H1 (cell line): ENCODE data around the gene TLX1. TPM values are rescaled to one million over a fixed set of nuclear protein-coding genes. Genes with fewer than 3 reads are reported as not detected.

ENCODE experiments used
- CTCF ChIA-PET: fragments of 300-600 bp; sonication (Branson Sonifier 250); formaldehyde crosslinking; loops from one replicate; lab custom pipeline; 2021; ENCODE audit not compliant: partially characterized antibody; lab: Charles Lee
- POLR2A ChIA-PET: fragments of 300-600 bp; sonication (Branson Sonifier 250); formaldehyde crosslinking; loops from one replicate; lab custom pipeline; 2021; ENCODE audit warnings: inconsistent platforms; ENCODE audit not compliant: partially characterized antibody; lab: Charles Lee
- DNase-seq, 2 experiments: peaks; one replicate each; pipeline versions ENCODE4 v3.0.0 to v3.0.0-alpha.2; 2010 to 2022; ENCODE audit warnings: low spot score in 2 of 2, low read depth in 1 of 2, mixed read lengths in 1 of 2
- FAIRE-seq: peaks from 2 replicates; lab custom pipeline; 2011; peaks lifted over from hg19 to GRCh38; lab: Jason Lieb, UNC
- H2AFZ ChIP-seq: 2 replicates; pipeline ENCODE4 v1.8.1; 2012; ENCODE audit warnings: low read length, inconsistent platforms
- H2AK5ac ChIP-seq: 2 replicates; pipeline ENCODE4 v1.6.1; 2013; ENCODE audit warnings: low read depth, low read length
- H2BK120ac ChIP-seq: replicated peaks from 2 replicates; pipeline ENCODE3; 2013; ENCODE audit warnings: low read depth, low read length, inconsistent platforms
- H2BK12ac ChIP-seq: 2 replicates; pipeline ENCODE4 v1.6.1; 2013; ENCODE audit warnings: low read depth, low read length
- H2BK15ac ChIP-seq: 2 replicates; pipeline ENCODE4 v1.6.1; 2013; ENCODE audit warnings: low read length
- H2BK20ac ChIP-seq: 2 replicates; pipeline ENCODE4 v1.6.1; 2013; ENCODE audit warnings: low read length
- H2BK5ac ChIP-seq: 2 replicates; pipeline ENCODE4 v1.6.1; 2013; ENCODE audit warnings: low read depth, low read length
- H3K14ac ChIP-seq: 2 replicates; pipeline ENCODE4 v1.6.1; 2013; ENCODE audit warnings: inconsistent platforms; ENCODE audit not compliant: insufficient read length
- H3K18ac ChIP-seq: 2 replicates; pipeline ENCODE4 v1.6.1; 2013; ENCODE audit warnings: low read length; ENCODE audit errors: extremely low read depth
- H3K23ac ChIP-seq: 2 replicates; pipeline ENCODE4 v1.6.1; 2013; ENCODE audit warnings: inconsistent platforms; ENCODE audit not compliant: insufficient read length
- H3K23me2 ChIP-seq: 2 replicates; pipeline ENCODE4 v1.6.1; 2013; ENCODE audit warnings: low read depth, low read length
- H3K27ac ChIP-seq: 2 replicates; pipeline ENCODE4 v1.6.1; 2011; ENCODE audit warnings: low read depth, low read length, inconsistent platforms
- H3K27me3 ChIP-seq, 4 experiments: replicated peaks in 1 of 4; 1 replicate in 1 of 4; 2 replicates in 3 of 4; pipeline versions ENCODE4 v1.6.1 to v1.8.1; 2011 to 2013; ENCODE audit warnings: low read length in 3 of 4, mild to moderate bottlenecking in 3 of 4, inconsistent platforms in 2 of 4, mixed read lengths in 2 of 4, moderate library complexity in 1 of 4; ENCODE audit not compliant: control insufficient read depth in 3 of 4, insufficient read depth in 3 of 4; ENCODE audit errors: extremely low read depth in 1 of 4
- H3K36me3 ChIP-seq, 4 experiments: 2 replicates each; pipeline versions ENCODE4 v1.6.1 to v1.8.1; 2011 to 2013; ENCODE audit warnings: mild to moderate bottlenecking in 4 of 4, low read length in 3 of 4, moderate library complexity in 2 of 4, control low read depth in 1 of 4, inconsistent platforms in 1 of 4; ENCODE audit not compliant: insufficient read depth in 4 of 4, control insufficient read depth in 2 of 4
- H3K4ac ChIP-seq: replicated peaks from 2 replicates; pipeline ENCODE3; 2013; ENCODE audit warnings: low read length, low read depth, mixed read lengths, inconsistent platforms; ENCODE audit not compliant: insufficient read length
- H3K4me1 ChIP-seq, 4 experiments: replicated peaks in 1 of 4; 1 replicate in 1 of 4; 2 replicates in 3 of 4; pipeline versions ENCODE4 v1.6.1 to v1.8.1; 2011 to 2013; ENCODE audit warnings: low read length in 3 of 4, inconsistent platforms in 2 of 4, mixed read lengths in 1 of 4; ENCODE audit not compliant: insufficient read depth in 4 of 4, control insufficient read depth in 3 of 4
- H3K4me2 ChIP-seq, 2 experiments: 2 replicates each; pipeline versions ENCODE4 v1.6.1 to v1.8.1; 2011 to 2013; ENCODE audit warnings: low read depth in 2 of 2, low read length in 2 of 2, control low read depth in 1 of 2, inconsistent platforms in 1 of 2, mild to moderate bottlenecking in 1 of 2; ENCODE audit not compliant: insufficient read depth in 1 of 2
- H3K4me3 ChIP-seq, 4 experiments: fragments of 200-600, 300-600 bp in 1 of 4; sonication (generic), shearing (Covaris generic), sonication (Bioruptor Twin) in 1 of 4; 2 replicates each; pipeline versions ENCODE4 v1.5.1 to v1.8.1; 2011 to 2016; ENCODE audit warnings: low read length in 4 of 4, low read depth in 3 of 4, control low read depth in 2 of 4, inconsistent platforms in 2 of 4, mild to moderate bottlenecking in 2 of 4, mixed read lengths in 1 of 4, moderate library complexity in 1 of 4; ENCODE audit not compliant: insufficient read depth in 2 of 4; ENCODE audit errors: extremely low read depth in 1 of 4
- H3K56ac ChIP-seq: replicated peaks from 2 replicates; pipeline ENCODE3; 2013; ENCODE audit warnings: low read depth, mild to moderate bottlenecking, mixed read lengths, low read length, inconsistent platforms; ENCODE audit not compliant: insufficient read length
- H3K79me1 ChIP-seq: 2 replicates; pipeline ENCODE4 v1.6.1; 2013; ENCODE audit warnings: low read depth, low read length, control low read depth
- H3K79me2 ChIP-seq, 2 experiments: 2 replicates each; pipeline versions ENCODE4 v1.6.1 to v1.8.1; 2012 to 2013; ENCODE audit warnings: low read length in 2 of 2, mild to moderate bottlenecking in 2 of 2, inconsistent platforms in 1 of 2; ENCODE audit not compliant: insufficient read depth in 2 of 2, control insufficient read depth in 1 of 2
- H3K9ac ChIP-seq, 4 experiments: replicated peaks in 1 of 4; 1 replicate in 1 of 4; 2 replicates in 3 of 4; pipeline versions ENCODE4 v1.6.1 to v1.8.1; 2011 to 2013; ENCODE audit warnings: low read depth in 3 of 4, low read length in 3 of 4, control low read depth in 2 of 4, mild to moderate bottlenecking in 2 of 4, moderate library complexity in 2 of 4, inconsistent platforms in 1 of 4; ENCODE audit errors: extremely low read depth in 1 of 4
- H3K9me3 ChIP-seq, 2 experiments: 2 replicates each; pipeline versions ENCODE4 v1.6.1 to v1.8.1; 2012 to 2013; ENCODE audit warnings: mild to moderate bottlenecking in 2 of 2, moderate library complexity in 2 of 2, control low read depth in 1 of 2, inconsistent platforms in 1 of 2, low read depth in 1 of 2, low read length in 1 of 2, mixed read lengths in 1 of 2; ENCODE audit not compliant: insufficient read depth in 2 of 2
- H4K20me1 ChIP-seq, 2 experiments: replicated peaks in 1 of 2; 2 replicates each; pipeline versions ENCODE3 to v1.8.1; 2011 to 2013; ENCODE audit warnings: inconsistent platforms in 2 of 2, low read length in 2 of 2, mild to moderate bottlenecking in 1 of 2; ENCODE audit not compliant: insufficient read depth in 2 of 2, control insufficient read depth in 1 of 2
- H4K5ac ChIP-seq: 2 replicates; pipeline ENCODE4 v1.6.1; 2013; ENCODE audit warnings: low read length, low read depth, mixed read lengths, inconsistent platforms; ENCODE audit not compliant: insufficient read length
- H4K8ac ChIP-seq: 2 replicates; pipeline ENCODE4 v1.8.0; 2013; ENCODE audit warnings: mild to moderate bottlenecking, moderate library complexity, low read length, inconsistent platforms; ENCODE audit not compliant: insufficient read depth; ENCODE audit errors: extremely low read depth
- H4K91ac ChIP-seq: replicated peaks from 2 replicates; pipeline ENCODE3; 2013; ENCODE audit warnings: low read length, mixed read lengths, inconsistent platforms; ENCODE audit not compliant: insufficient read length
- ASH2L ChIP-seq: fragments of 200-600, 300-600 bp; sonication (generic); IDR thresholded peaks from one replicate; pipeline ENCODE4 v1.7.1; 2017; ENCODE audit warnings: low read length
- EZH2 ChIP-seq: fragments of 200-600 bp; sonication (generic); IDR thresholded peaks from 2 replicates; pipeline ENCODE4 v1.7.1; 2012; ENCODE audit warnings: low read depth, mild to moderate bottlenecking, moderate library complexity, low read length, inconsistent platforms; ENCODE audit not compliant: severe bottlenecking
- HDAC6 ChIP-seq: IDR thresholded peaks from one replicate; pipeline ENCODE4 v1.7.1; 2012; ENCODE audit warnings: low read depth, mild to moderate bottlenecking, inconsistent platforms, low read length, moderate library complexity
- JUND ChIP-seq: IDR thresholded peaks from 2 replicates; pipeline ENCODE4 v1.6.1; 2011; ENCODE audit warnings: mild to moderate bottlenecking, improper control_type of control experiment, low read length
- RBBP5 ChIP-seq: IDR thresholded peaks from 2 replicates; pipeline ENCODE4 v1.7.1; 2012; ENCODE audit warnings: low read depth, mild to moderate bottlenecking, inconsistent platforms, low read length, moderate library complexity, borderline replicate concordance
- SIX5 ChIP-seq: IDR thresholded peaks from 2 replicates; pipeline ENCODE4 v1.6.1; 2011; ENCODE audit warnings: mild to moderate bottlenecking, low read depth, low read length
- SRF ChIP-seq: IDR thresholded peaks from 2 replicates; pipeline ENCODE4 v1.6.1; 2011; ENCODE audit warnings: mild to moderate bottlenecking, low read depth, low read length, moderate library complexity
- TAF7 ChIP-seq: optimal IDR thresholded peaks from 2 replicates; pipeline ENCODE3; 2011; ENCODE audit warnings: low read depth, mild to moderate bottlenecking, inconsistent platforms, low read length, moderate library complexity, borderline replicate concordance
- TEAD4 ChIP-seq: IDR thresholded peaks from 2 replicates; pipeline ENCODE4 v1.6.1; 2012; ENCODE audit warnings: low read depth, low read length, inconsistent platforms, mixed read lengths
- WGBS, 2 experiments: shearing (Covaris generic) in 1 of 2; methylation state at CpG; one replicate each; pipeline versions ENCODE4 v1.1.6 to v1.1.7; 2013 to 2015; ENCODE audit warnings: low lambda C conversion rate in 2 of 2, mixed read lengths in 2 of 2, inconsistent platforms in 1 of 2, low coverage in 1 of 2, missing lambda C conversion rate in 1 of 2; ENCODE audit not compliant: insufficient replicate concordance in 2 of 2, insufficient coverage in 1 of 2, insufficient read length in 1 of 2; ENCODE audit errors: extremely low coverage in 1 of 2, missing lambda C conversion rate in 1 of 2; 5-methylcytosine and 5-hydroxymethylcytosine counted together
- polyA plus RNA-seq, 7 experiments: library from polyadenylated mRNA; depleted of rRNA in 3 of 7; stranded (reverse) in 5 of 7; unstranded in 2 of 7; fragments of >200 nt in 5 of 7; fragments of 200-250 nt in 2 of 7; gene quantifications; 1 replicate in 5 of 7; 2 replicates in 1 of 7; 4 replicates in 1 of 7; pipeline versions ENCODE4 v1.2.1 to v1.2.3, GENCODE V29; 2011 to 2013; ENCODE audit warnings: missing spikeins in 2 of 7, mixed read lengths in 2 of 7
- total RNA-seq: library from RNA; stranded (reverse); fragmentation: NEBNext Ultra II Directional; extraction: Animal tissue kit (Norgen Biotek cat#: 25700); gene quantifications from 2 replicates; pipeline ENCODE4 v1.2.1, GENCODE V29; 2021

Gene TLX1
- total and polyA plus RNA-seq, 2 of the 8 experiments (the other 6 are each of a cell fraction or from before 2014, with no cell fraction given), result not detected

DNA sequence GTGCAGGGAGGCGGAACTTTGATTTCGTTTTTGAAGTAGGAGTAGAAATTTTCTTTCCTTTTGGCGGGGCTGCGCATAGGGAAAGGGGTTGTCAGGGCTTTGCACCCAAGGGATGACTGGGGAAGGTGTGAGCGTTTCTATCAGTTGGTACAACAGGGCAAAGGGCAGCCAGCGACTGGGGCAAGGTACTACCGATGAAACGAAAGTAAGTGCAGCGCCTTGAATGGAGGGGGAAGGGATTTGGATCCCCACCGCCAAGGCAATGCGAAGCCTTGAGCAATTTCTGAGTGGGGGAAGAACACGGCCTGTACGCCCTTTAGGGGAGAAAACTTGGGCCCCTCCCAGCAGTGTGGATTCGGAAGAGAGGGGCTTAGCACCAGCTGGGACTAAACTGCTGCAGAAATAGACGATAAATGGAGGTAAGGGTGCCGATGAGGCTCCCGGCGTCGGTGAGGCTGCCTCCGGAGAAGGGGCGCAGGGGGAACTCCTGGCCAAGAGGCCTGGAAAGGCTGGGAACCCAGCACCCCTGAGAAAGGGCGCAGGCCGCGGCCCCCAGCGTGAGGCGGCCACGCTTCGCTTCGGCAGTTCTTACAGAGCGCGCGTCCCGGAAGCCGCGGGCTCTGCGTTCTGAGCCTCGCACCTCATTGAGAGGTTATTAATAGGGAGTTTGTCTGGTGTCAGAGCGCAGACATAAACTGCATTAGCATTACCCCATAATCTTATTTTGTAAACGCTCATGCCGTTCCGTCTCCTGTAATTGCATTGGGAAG lies 10.0 kb upstream of the TLX1 start:
- no peak for FAIRE-seq
- no peaks in the 10 kb centered on the region for H3K9me3 ChIP-seq
- no peak overlapping the region for H2BK5ac ChIP-seq
- 12% methylated on average over 37 of the region's 41 CpGs; no CpG with 5 or more reads in 1 of the 2 experiments for whole genome bisulfite sequencing, 2 experiments
- H3K4me1 ChIP-seq, result peaks cover 0 to 9% (median 5%) of the 10 kb centered on the region in 4 experiments; a peak in 5 of 7 replicates
- H2BK15ac ChIP-seq, result no peak overlapping the region
- H3K79me2 ChIP-seq, result no peaks in the 10 kb centered on the region
- H3K4ac ChIP-seq, result no peak overlapping the region
- no peak overlapping the region for H3K14ac ChIP-seq
- H4K91ac ChIP-seq, result no peak overlapping the region
- H3K18ac ChIP-seq, result no peak overlapping the region
- peak overlapping the region; percentile 70 to 76 for H3K4me2 ChIP-seq
- no peak overlapping the region for H4K5ac ChIP-seq
- H2AFZ ChIP-seq, result no peak overlapping the region; the same call in 1 of the 2 replicates
- POLR2A ChIA-PET, result no interaction called here
- CTCF ChIA-PET, result interaction anchor here (1.0 to 7.4 kb wide), 5 partner anchors 12 to 70 kb away, joined by 3 to 128 read pairs (median 20); partner anchors contain the start of gene TLX1
- no peak overlapping the region for H2BK12ac ChIP-seq
- peaks cover 2% of the 10 kb centered on the region; the same call in 1 of the 2 replicates for H3K23me2 ChIP-seq
- peaks cover 0 to 3% (median 0%) of the 10 kb centered on the region in 4 experiments; a peak in 1 of 8 replicates for H3K36me3 ChIP-seq
- peaks cover 75 to 84% (median 81%) of the 10 kb centered on the region in 4 experiments for H3K27me3 ChIP-seq
- no peak overlapping the region for H3K23ac ChIP-seq
- no peak overlapping the region for H3K56ac ChIP-seq
- H2BK20ac ChIP-seq, result no peak overlapping the region
- peaks cover 8 to 12% of the 10 kb centered on the region in 2 experiments for H4K20me1 ChIP-seq
- no peak overlapping the region for H2AK5ac ChIP-seq
- H3K27ac ChIP-seq, result no peak overlapping the region
- H3K9ac ChIP-seq, result peak overlapping the region in 1 of 4 experiments; percentile 20; a peak in 1 of 7 replicates
- peak overlapping the region; percentile 26 to 53 (median 26); a peak in 5 of 8 replicates for H3K4me3 ChIP-seq
- no peak overlapping the region; the same call in 1 of the 2 replicates for H4K8ac ChIP-seq
- H2BK120ac ChIP-seq, result no peak overlapping the region
- peaks cover 3% of the 10 kb centered on the region; the same call in 1 of the 2 replicates for H3K79me1 ChIP-seq
- no peak for DNase-seq
- TF ChIP-seq EZH2 (peak; percentile 95), SRF (no peak), RBBP5 (0 out of 2 replicates have a peak, but pooled peaks have one; percentile 14), SIX5 (no peak), HDAC6 (no peak), JUND (no peak), ASH2L (no peak), TAF7 (no peak), TEAD4 (no peak)
